Transverse colon (tissue), 3 donors: ENCODE results near the gene AKAP13.

Experiments used
- CTCF ChIP-seq, 5 experiments: fragments of 200-600 bp in 3 of 5; fragments of 450-650 bp in 2 of 5; sonication (generic) in 3 of 5; IDR thresholded peaks; 1 replicate in 2 of 5; 2 replicates in 3 of 5; pipeline ENCODE4 v1.5.1; 2016 to 2017; ENCODE audit warnings: antibody characterized with exemption in 5 of 5, inconsistent platforms in 3 of 5, mild to moderate bottlenecking in 2 of 5, moderate library complexity in 1 of 5
- EP300 ChIP-seq: sonication (generic); formaldehyde crosslinking; IDR thresholded peaks from one replicate; pipeline ENCODE4 v1.6.1; 2017; ENCODE audit warnings: antibody characterized with exemption, low read depth

DNA sequence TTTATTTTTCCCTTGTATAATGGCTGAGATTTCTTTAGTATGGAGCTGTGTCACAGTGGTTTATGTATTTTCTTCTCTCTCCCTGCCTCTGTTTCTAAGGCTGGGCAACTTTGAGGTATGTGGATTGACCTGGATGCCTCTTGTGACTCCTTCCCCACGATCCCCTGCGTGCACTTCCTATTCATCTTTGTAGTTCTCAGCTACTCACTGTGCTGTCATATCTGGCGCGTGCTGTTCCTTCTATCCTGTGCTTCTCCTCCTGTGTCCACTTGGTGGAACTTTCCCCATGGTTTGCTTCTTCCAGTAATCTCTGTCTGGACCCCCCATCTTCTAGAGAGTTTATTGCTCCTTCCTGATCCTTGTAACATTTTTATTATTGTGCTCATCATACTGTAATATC lies 97.3 kb downstream of the AKAP13 start:
- no peak for TF ChIP-seq EP300
- TF ChIP-seq CTCF (IDR thresholded peaks at IDR 0.05): no peak
